ENCODE measurements around the gene XPR1. TPM values are rescaled to one million over a fixed set of nuclear protein-coding genes. Genes with fewer than 3 reads are reported as not detected.

XPR1 gene
- total RNA-seq, 1 donor = 25.7 TPM

DNA sequence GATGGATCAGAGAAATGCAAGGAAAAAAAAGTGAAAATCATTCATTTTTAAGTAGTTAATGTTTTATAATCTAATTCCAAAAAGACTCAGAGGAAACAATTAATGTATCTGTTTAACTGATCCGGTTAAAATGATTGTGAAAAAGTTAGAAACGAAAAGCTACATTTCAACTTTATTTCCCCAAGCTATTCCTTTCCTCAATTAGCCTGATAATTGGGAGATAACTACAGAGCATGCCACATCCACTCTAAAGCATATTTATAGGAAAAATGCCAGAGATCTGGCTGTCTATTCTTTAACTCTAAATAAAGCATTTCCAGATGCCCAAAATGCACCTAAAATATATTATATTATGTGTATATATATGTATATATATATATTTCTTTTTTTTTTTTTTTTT lies 35.9 kb upstream of the XPR1 start:
- peaks cover 3% of the 10 kb centered on the region for H3K4me1 ChIP-seq (ENCODE audit: insufficient read depth, low read length)
- no peak overlapping the region for H2AFZ ChIP-seq (ENCODE audit: low read length)
- no peaks in the 10 kb centered on the region for H3K36me3 ChIP-seq (ENCODE audit: insufficient read depth, low read length)
- H3K9me3 ChIP-seq (ENCODE audit: low read depth, low read length) = no peaks in the 10 kb centered on the region
- no peaks in the 10 kb centered on the region for H3K79me2 ChIP-seq (ENCODE audit: insufficient read depth, low read length)
- no peak overlapping the region for H3K4me2 ChIP-seq (ENCODE audit: insufficient read depth, low read length)
- no peak for DNase-seq (ENCODE audit: insufficient read length, low spot score, missing footprints)
- H3K27me3 ChIP-seq (ENCODE audit: insufficient read depth, low read length) = peaks cover 3% of the 10 kb centered on the region
- no peak overlapping the region for H3K4me3 ChIP-seq (ENCODE audit: insufficient read depth, low read length)
- H4K20me1 ChIP-seq (ENCODE audit: insufficient read depth, low read length) = no peaks in the 10 kb centered on the region
- H3K27ac ChIP-seq (ENCODE audit: low read depth, low read length) = no peak overlapping the region
- TF ChIP-seq, protein P1, sequence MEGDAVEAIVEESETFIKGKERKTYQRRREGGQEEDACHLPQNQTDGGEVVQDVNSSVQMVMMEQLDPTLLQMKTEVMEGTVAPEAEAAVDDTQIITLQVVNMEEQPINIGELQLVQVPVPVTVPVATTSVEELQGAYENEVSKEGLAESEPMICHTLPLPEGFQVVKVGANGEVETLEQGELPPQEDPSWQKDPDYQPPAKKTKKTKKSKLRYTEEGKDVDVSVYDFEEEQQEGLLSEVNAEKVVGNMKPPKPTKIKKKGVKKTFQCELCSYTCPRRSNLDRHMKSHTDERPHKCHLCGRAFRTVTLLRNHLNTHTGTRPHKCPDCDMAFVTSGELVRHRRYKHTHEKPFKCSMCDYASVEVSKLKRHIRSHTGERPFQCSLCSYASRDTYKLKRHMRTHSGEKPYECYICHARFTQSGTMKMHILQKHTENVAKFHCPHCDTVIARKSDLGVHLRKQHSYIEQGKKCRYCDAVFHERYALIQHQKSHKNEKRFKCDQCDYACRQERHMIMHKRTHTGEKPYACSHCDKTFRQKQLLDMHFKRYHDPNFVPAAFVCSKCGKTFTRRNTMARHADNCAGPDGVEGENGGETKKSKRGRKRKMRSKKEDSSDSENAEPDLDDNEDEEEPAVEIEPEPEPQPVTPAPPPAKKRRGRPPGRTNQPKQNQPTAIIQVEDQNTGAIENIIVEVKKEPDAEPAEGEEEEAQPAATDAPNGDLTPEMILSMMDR (IDR thresholded peaks at IDR 0.05; ENCODE audit: extremely low read depth, low read depth, low read length) = no peak

DNA sequence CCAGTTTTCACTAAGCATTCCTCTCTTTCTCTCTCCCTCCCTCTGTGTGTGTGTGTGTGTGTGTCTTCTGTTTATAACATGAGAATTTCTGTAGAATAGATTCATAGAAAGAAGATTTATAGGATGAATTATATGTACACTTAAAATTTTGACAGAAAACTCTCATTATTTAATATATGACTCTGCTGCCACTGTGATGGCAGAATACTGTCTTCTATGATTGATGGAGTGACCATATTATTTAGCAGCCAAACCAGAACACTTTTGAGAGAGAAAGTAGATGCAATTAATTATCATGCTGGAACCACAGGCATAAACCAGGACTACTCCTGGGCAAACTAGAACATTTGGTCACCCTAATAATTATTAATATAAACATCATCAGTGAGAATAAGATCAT lies 34.3 kb upstream of the XPR1 start:
- Histone ChIP-seq H3K79me2 (ENCODE audit: insufficient read depth, low read length) (no peaks in the 10 kb centered on the region), H3K4me2 (ENCODE audit: insufficient read depth, low read length) (no peak overlapping the region), H3K27me3 (ENCODE audit: insufficient read depth, low read length) (peaks cover 3% of the 10 kb centered on the region), H3K9me3 (ENCODE audit: low read depth, low read length) (no peaks in the 10 kb centered on the region), H3K4me1 (ENCODE audit: insufficient read depth, low read length) (peaks cover 3% of the 10 kb centered on the region), H3K4me3 (ENCODE audit: insufficient read depth, low read length) (no peak overlapping the region), H3K36me3 (ENCODE audit: insufficient read depth, low read length) (no peaks in the 10 kb centered on the region), H3K27ac (ENCODE audit: low read depth, low read length) (no peak overlapping the region), H2AFZ (ENCODE audit: low read length) (no peak overlapping the region), H4K20me1 (ENCODE audit: insufficient read depth, low read length) (no peaks in the 10 kb centered on the region)
- TF ChIP-seq, protein P1 (IDR thresholded peaks at IDR 0.05; ENCODE audit: extremely low read depth, low read depth, low read length) = no peak
- no peak for DNase-seq (ENCODE audit: insufficient read length, low spot score, missing footprints)

DNA sequence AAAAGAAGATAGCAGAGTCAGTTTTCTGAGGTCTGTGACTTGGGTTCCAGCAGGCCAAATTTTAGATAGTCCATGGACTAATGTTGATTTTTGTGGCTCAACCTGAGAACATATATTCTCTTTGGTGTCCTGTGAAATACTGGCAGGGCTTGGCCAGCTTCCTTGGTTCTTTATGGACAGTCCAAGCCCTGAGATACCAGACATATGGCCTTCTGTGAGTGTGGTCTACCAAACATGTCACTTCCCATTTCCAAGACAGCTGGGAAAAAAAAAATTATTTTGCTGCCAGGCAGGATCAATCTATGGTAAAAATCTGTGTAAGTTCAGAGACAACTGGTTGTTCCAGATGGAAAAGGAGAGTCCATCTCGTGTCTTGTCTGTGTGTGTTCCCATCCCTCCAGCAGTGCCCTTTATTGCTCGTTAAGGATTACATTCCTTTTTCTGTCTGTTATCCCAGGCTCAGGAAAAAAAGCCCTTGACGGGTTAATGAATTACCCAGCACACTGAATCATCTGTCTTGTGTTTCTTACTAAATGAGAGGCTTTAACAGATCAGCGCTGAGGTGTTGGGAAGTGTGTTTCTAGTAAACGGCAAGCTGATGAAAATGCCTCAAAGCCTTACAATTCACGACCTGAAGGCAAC lies 33.4 kb upstream of the XPR1 start:
- Histone ChIP-seq H3K4me1 (ENCODE audit: insufficient read depth, low read length) (peaks cover 3% of the 10 kb centered on the region), H3K36me3 (ENCODE audit: insufficient read depth, low read length) (no peaks in the 10 kb centered on the region), H3K79me2 (ENCODE audit: insufficient read depth, low read length) (no peaks in the 10 kb centered on the region), H3K4me3 (ENCODE audit: insufficient read depth, low read length) (no peak overlapping the region), H3K4me2 (ENCODE audit: insufficient read depth, low read length) (no peak overlapping the region), H3K27me3 (ENCODE audit: insufficient read depth, low read length) (peaks cover 3% of the 10 kb centered on the region), H4K20me1 (ENCODE audit: insufficient read depth, low read length) (no peaks in the 10 kb centered on the region), H3K9me3 (ENCODE audit: low read depth, low read length) (no peaks in the 10 kb centered on the region), H2AFZ (ENCODE audit: low read length) (peak overlapping the region; percentile 11), H3K27ac (ENCODE audit: low read depth, low read length) (no peak overlapping the region)
- TF ChIP-seq, protein P1 (IDR thresholded peaks at IDR 0.05; ENCODE audit: extremely low read depth, low read depth, low read length) = no peak
- DNase-seq (ENCODE audit: insufficient read length, low spot score, missing footprints) = no peak

DNA sequence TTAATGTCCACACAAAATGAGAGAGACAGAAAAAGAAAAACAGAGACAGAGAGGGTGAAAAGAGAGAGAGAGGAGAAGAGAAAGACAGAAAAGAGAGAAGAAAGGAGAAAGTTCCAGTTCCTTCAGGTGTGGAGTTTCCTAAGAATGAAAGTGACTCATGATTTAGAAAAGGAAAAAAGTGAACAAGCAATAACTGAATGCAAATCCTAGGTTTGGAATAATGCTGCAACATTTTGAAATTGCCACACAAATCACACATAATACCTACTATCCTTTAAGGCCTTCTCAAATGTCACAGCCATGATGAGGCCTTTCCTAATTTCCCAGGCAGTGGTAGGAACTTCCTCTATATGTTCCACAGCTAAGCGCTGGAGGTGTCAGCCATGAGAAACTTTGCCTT lies 31.5 kb upstream of the XPR1 start:
- H2AFZ ChIP-seq (ENCODE audit: low read length) = no peak overlapping the region
- no peaks in the 10 kb centered on the region for H4K20me1 ChIP-seq (ENCODE audit: insufficient read depth, low read length)
- peaks cover 3% of the 10 kb centered on the region for H3K4me1 ChIP-seq (ENCODE audit: insufficient read depth, low read length)
- no peak overlapping the region for H3K4me2 ChIP-seq (ENCODE audit: insufficient read depth, low read length)
- no peaks in the 10 kb centered on the region for H3K36me3 ChIP-seq (ENCODE audit: insufficient read depth, low read length)
- DNase-seq (ENCODE audit: insufficient read length, low spot score, missing footprints) = no peak
- H3K27ac ChIP-seq (ENCODE audit: low read depth, low read length) = no peak overlapping the region
- TF ChIP-seq, protein P1 (IDR thresholded peaks at IDR 0.05; ENCODE audit: extremely low read depth, low read depth, low read length) = no peak
- H3K27me3 ChIP-seq (ENCODE audit: insufficient read depth, low read length) = peaks cover 1% of the 10 kb centered on the region
- no peaks in the 10 kb centered on the region for H3K9me3 ChIP-seq (ENCODE audit: low read depth, low read length)
- no peaks in the 10 kb centered on the region for H3K79me2 ChIP-seq (ENCODE audit: insufficient read depth, low read length)
- H3K4me3 ChIP-seq (ENCODE audit: insufficient read depth, low read length) = no peak overlapping the region
